ENCODE measurements around the gene CNNM2. TPM values are rescaled to one million over a fixed set of nuclear protein-coding genes. Genes with fewer than 3 reads are reported as not detected.

CNNM2 gene
- polyA plus RNA-seq, 1 of the 3 experiments (the other 2 are of a cell fraction) = 4.0 TPM

DNA sequence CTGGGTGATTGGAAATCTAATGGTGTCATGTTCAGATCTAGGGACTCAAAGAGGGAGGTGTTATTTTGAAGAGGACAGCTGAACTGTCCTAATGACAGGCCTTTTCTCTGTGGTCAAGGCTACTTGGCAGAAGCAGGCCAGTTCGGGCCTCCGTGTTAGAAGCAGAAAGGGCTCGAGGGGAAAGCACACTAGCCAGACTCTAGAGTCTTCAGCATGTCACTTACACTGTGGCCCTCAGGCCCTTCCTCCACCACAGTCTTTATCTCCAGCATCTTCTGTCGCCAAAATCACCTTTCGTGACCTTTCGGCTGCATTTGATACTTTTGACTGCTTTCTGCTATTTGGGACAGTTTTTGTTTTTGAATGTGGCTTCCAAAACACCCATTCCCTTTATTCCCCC, 123.3 kb downstream of the CNNM2 start:
- 81% methylated on average over 4 of the region's 6 CpGs for WGBS (ENCODE audit: low lambda C conversion rate)
- ChIA-PET POLR2A (no interaction called here), CTCF (interaction anchor here (1.4 kb wide), 1 partner anchor 123 kb away, joined by 3 read pairs; the partner anchor contains the start of gene CNNM2)
- no peak overlapping the region for H3K4me3 ChIP-seq (ENCODE audit: low read depth in 2 of 2, low read length in 1 of 2)
- no peak overlapping the region for H3K4me2 ChIP-seq
- no peak overlapping the region for H3K9ac ChIP-seq
- H2AFZ ChIP-seq (ENCODE audit: low read depth) = no peak overlapping the region
- H3K36me3 ChIP-seq (replicated peaks in 1 of 2; ENCODE audit: control insufficient read depth in 1 of 2, insufficient read depth in 2 of 2, low read length in 1 of 2) = no peaks in the 10 kb centered on the region
- no peaks in the 10 kb centered on the region for H3K4me1 ChIP-seq (ENCODE audit: control insufficient read depth in 1 of 2, insufficient read depth in 2 of 2, low read depth in 1 of 2, low read length in 1 of 2)
- no peaks in the 10 kb centered on the region for H3K9me2 ChIP-seq
- no peaks in the 10 kb centered on the region for H4K20me1 ChIP-seq (ENCODE audit: insufficient read depth)
- TF ChIP-seq SIN3A (IDR thresholded peaks at IDR 0.05; ENCODE audit: borderline replicate concordance, low read depth, low read length) = no peak
- no peak for TF ChIP-seq TEAD4 (IDR thresholded peaks at IDR 0.05; ENCODE audit: borderline replicate concordance, insufficient read depth)
- no peak for TF ChIP-seq NFIC (IDR thresholded peaks at IDR 0.05; ENCODE audit: borderline replicate concordance)
- TF ChIP-seq RAD21 (IDR thresholded peaks at IDR 0.05; ENCODE audit: low read length) = no peak
- no peak for TF ChIP-seq RXRA (IDR thresholded peaks at IDR 0.05; ENCODE audit: borderline replicate concordance, low read depth)
- no peak for TF ChIP-seq TAF1 (IDR thresholded peaks at IDR 0.05; ENCODE audit: borderline replicate concordance, low read depth, low read length)
- TF ChIP-seq EP300 (IDR thresholded peaks at IDR 0.05; ENCODE audit: borderline replicate concordance in 1 of 2, low read depth in 1 of 2, low read length in 1 of 2) = no peak
- TF ChIP-seq MAX (IDR thresholded peaks at IDR 0.05; ENCODE audit: low read depth) = no peak
- no peak for TF ChIP-seq EZH2phosphoT487 (IDR thresholded peaks at IDR 0.05; ENCODE audit: borderline replicate concordance, low read depth)
- no peak for TF ChIP-seq TCF12 (IDR thresholded peaks at IDR 0.05)
- TF ChIP-seq ELF1 (IDR thresholded peaks at IDR 0.05) = no peak
- TF ChIP-seq FOXM1 (IDR thresholded peaks at IDR 0.05; ENCODE audit: low read depth) = no peak
- no peak for TF ChIP-seq FOXJ3 (CRISPR knock-in tag; IDR thresholded peaks at IDR 0.05)
- no peak for TF ChIP-seq MEF2A (IDR thresholded peaks at IDR 0.05; ENCODE audit: borderline replicate concordance, low read depth)
- TF ChIP-seq GATA2 (CRISPR knock-in tag; IDR thresholded peaks at IDR 0.05) = no peak
- TF ChIP-seq, protein P1, sequence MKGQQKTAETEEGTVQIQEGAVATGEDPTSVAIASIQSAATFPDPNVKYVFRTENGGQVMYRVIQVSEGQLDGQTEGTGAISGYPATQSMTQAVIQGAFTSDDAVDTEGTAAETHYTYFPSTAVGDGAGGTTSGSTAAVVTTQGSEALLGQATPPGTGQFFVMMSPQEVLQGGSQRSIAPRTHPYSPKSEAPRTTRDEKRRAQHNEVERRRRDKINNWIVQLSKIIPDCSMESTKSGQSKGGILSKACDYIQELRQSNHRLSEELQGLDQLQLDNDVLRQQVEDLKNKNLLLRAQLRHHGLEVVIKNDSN (IDR thresholded peaks at IDR 0.05; ENCODE audit: borderline replicate concordance, low read depth) = no peak
- TF ChIP-seq, protein P2, sequence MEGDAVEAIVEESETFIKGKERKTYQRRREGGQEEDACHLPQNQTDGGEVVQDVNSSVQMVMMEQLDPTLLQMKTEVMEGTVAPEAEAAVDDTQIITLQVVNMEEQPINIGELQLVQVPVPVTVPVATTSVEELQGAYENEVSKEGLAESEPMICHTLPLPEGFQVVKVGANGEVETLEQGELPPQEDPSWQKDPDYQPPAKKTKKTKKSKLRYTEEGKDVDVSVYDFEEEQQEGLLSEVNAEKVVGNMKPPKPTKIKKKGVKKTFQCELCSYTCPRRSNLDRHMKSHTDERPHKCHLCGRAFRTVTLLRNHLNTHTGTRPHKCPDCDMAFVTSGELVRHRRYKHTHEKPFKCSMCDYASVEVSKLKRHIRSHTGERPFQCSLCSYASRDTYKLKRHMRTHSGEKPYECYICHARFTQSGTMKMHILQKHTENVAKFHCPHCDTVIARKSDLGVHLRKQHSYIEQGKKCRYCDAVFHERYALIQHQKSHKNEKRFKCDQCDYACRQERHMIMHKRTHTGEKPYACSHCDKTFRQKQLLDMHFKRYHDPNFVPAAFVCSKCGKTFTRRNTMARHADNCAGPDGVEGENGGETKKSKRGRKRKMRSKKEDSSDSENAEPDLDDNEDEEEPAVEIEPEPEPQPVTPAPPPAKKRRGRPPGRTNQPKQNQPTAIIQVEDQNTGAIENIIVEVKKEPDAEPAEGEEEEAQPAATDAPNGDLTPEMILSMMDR (IDR thresholded peaks at IDR 0.05) = no peak
- TF ChIP-seq GABPA (IDR thresholded peaks at IDR 0.05; ENCODE audit: low read depth) = no peak
- TF ChIP-seq RCOR1 (IDR thresholded peaks at IDR 0.05; ENCODE audit: low read length) = no peak
- no peak for TF ChIP-seq CHD2 (IDR thresholded peaks at IDR 0.05; ENCODE audit: low read length, partially characterized antibody)
- H3F3A ChIP-seq (replicated peaks; ENCODE audit: insufficient read depth) = no peaks in the 10 kb centered on the region
- H3K79me2 ChIP-seq (ENCODE audit: insufficient read depth) = no peaks in the 10 kb centered on the region
- no peaks in the 10 kb centered on the region for H3K9me3 ChIP-seq
- H3K27me3 ChIP-seq (ENCODE audit: insufficient read depth) = no peaks in the 10 kb centered on the region
- no peak for DNase-seq
- H3K27ac ChIP-seq (ENCODE audit: low read depth in 2 of 2, low read length in 1 of 2) = no peak overlapping the region

All from SK-N-SH (cell line).